ENCODE results near the gene IRX6.

Gene IRX6

GRCh38 chr16:55323637-55324271 is at the start of gene IRX6:
Gene IRX6, plus strand, starts transcription at chr16:55324203. Its CDS starts 889 bp downstream, at chr16:55325092.
- no peak for DNase-seq (ENCODE audit: low read depth)

GRCh38 chr16:55274391-55274790 is 49.6 kb upstream of the IRX6 start:
- DNase-seq (ENCODE audit: low read depth): no peak

- DNase-seq (ENCODE audit: low read depth): no peak
These were observed 48.8 kb upstream of the IRX6 start for GRCh38 chr16:55275167-55275566.

- no peak for DNase-seq (ENCODE audit: low read depth)
These were observed 48.1 kb upstream of the IRX6 start for GRCh38 chr16:55275869-55276268.

- no peak for DNase-seq (ENCODE audit: low read depth)
These were observed 46.5 kb upstream of the IRX6 start for GRCh38 chr16:55277536-55277935.

GRCh38 chr16:55279598-55279997 is 44.4 kb upstream of the IRX6 start:
- no peak for DNase-seq (ENCODE audit: low read depth)

GRCh38 chr16:55280587-55280986 is 43.4 kb upstream of the IRX6 start:
- no peak for DNase-seq (ENCODE audit: low read depth)

GRCh38 chr16:55282441-55282840 is 41.6 kb upstream of the IRX6 start:
- no peak for DNase-seq (ENCODE audit: low read depth)

GRCh38 chr16:55283812-55284717 is 39.9 kb upstream of the IRX6 start:
- DNase-seq (ENCODE audit: low read depth): no peak

- DNase-seq (ENCODE audit: low read depth): no peak
These were observed 39.3 kb upstream of the IRX6 start for GRCh38 chr16:55284718-55285099.

GRCh38 chr16:55285586-55285985 is 38.4 kb upstream of the IRX6 start:
- no peak for DNase-seq (ENCODE audit: low read depth)

GRCh38 chr16:55289353-55289752 is 34.6 kb upstream of the IRX6 start:
- no peak for DNase-seq (ENCODE audit: low read depth)

- DNase-seq (ENCODE audit: low read depth): no peak
These were observed 32.2 kb upstream of the IRX6 start for GRCh38 chr16:55291847-55292246.

- DNase-seq (ENCODE audit: low read depth): no peak
These were observed 31.5 kb upstream of the IRX6 start for GRCh38 chr16:55292491-55292890.

- DNase-seq (ENCODE audit: low read depth): no peak
These were observed 29.9 kb upstream of the IRX6 start for GRCh38 chr16:55294129-55294528.

GRCh38 chr16:55294931-55295342 is 29.1 kb upstream of the IRX6 start:
- no peak for DNase-seq (ENCODE audit: low read depth)

- DNase-seq (ENCODE audit: low read depth): no peak
These were observed 26.7 kb upstream of the IRX6 start for GRCh38 chr16:55297062-55297909.

- DNase-seq (ENCODE audit: low read depth): no peak
These were observed 26.0 kb upstream of the IRX6 start for GRCh38 chr16:55297910-55298479.

GRCh38 chr16:55301385-55302008 is 22.5 kb upstream of the IRX6 start:
- no peak for DNase-seq (ENCODE audit: low read depth)

- no peak for DNase-seq (ENCODE audit: low read depth)
These were observed 21.4 kb upstream of the IRX6 start for GRCh38 chr16:55302635-55303034.

GRCh38 chr16:55308973-55309372 is 15.0 kb upstream of the IRX6 start:
- no peak for DNase-seq (ENCODE audit: low read depth)

GRCh38 chr16:55322327-55322726 is 1.7 kb upstream of the IRX6 start:
- DNase-seq (ENCODE audit: low read depth): no peak
